SH-SY5Y (cell line): ENCODE results near the gene SYCE3.

ENCODE experiments used
- GATA2 ChIP-seq: IDR thresholded peaks from 2 replicates; pipeline ENCODE4 v1.6.1; 2011; ENCODE audit warnings: mild to moderate bottlenecking, low read depth, low read length
- GATA3 ChIP-seq: IDR thresholded peaks from 2 replicates; pipeline ENCODE4 v1.6.1; 2011; ENCODE audit warnings: low read depth, mild to moderate bottlenecking, low read length, moderate library complexity

- no peak for TF ChIP-seq GATA2
- no peak for TF ChIP-seq GATA3
Observed at GRCh38 chr22:50523458-50523805, 39.3 kb downstream of the SYCE3 start.
